Panc1 (cell line): ENCODE measurements around the gene KLF16. TPM values are rescaled to one million over a fixed set of nuclear protein-coding genes. Genes with fewer than 3 reads are reported as not detected.

Experiments used
- ATAC-seq: fragments of 200-7000 bp; cut with Tn5 transposase; 2 replicates; pipeline ENCODE4 v1.9.1; 2020; ENCODE audit warnings: mild to moderate bottlenecking, moderate library complexity
- BruUV-seq: library from RNA; stranded (reverse); fragments of 400-500 nt; replicated peaks from 2 replicates; lab custom pipeline; 2021; lab: Mats Ljungman, UMichigan
- CTCF ChIA-PET: fragments of 300-600 bp; sonication (Branson Sonifier 250); formaldehyde crosslinking; loops from one replicate; lab custom pipeline; 2022; ENCODE audit warnings: antibody characterized with exemption; lab: Charles Lee
- POLR2A ChIA-PET: fragments of 300-600 bp; sonication (Branson Sonifier 250); formaldehyde crosslinking; loops from one replicate; lab custom pipeline; 2022; ENCODE audit warnings: antibody characterized with exemption; lab: Charles Lee
- DNase-seq: peaks from one replicate; pipeline ENCODE4 v3.0.0-alpha.2; 2010; ENCODE audit warnings: low read depth, low spot score
- H3K27ac ChIP-seq: 2 replicates; pipeline ENCODE4 v1.5.1; 2011; ENCODE audit warnings: mild to moderate bottlenecking, low read length, inconsistent platforms
- H3K27me3 ChIP-seq: fragments of 200-500 bp; sonication (Bioruptor generic); 2 replicates; pipeline ENCODE4 v1.6.0; 2014; ENCODE audit warnings: low read length, inconsistent platforms; ENCODE audit not compliant: control insufficient read depth, insufficient read depth
- H3K36me3 ChIP-seq: fragments of 200-500 bp; sonication (Bioruptor generic); 2 replicates; pipeline ENCODE4 v1.5.1; 2014; ENCODE audit warnings: inconsistent platforms, mild to moderate bottlenecking, low read length, moderate library complexity; ENCODE audit not compliant: control insufficient read depth, insufficient read depth
- H3K4me1 ChIP-seq: 2 replicates; pipeline ENCODE4 v1.5.1; 2011; ENCODE audit warnings: inconsistent platforms, mild to moderate bottlenecking, low read length, moderate library complexity; ENCODE audit not compliant: control insufficient read depth, insufficient read depth
- H3K4me3 ChIP-seq, 2 experiments: 2 replicates each; pipeline ENCODE4 v1.5.1; 2011 to 2012; ENCODE audit warnings: low read depth in 2 of 2, low read length in 2 of 2, mild to moderate bottlenecking in 2 of 2, inconsistent platforms in 1 of 2, moderate library complexity in 1 of 2
- H3K9me3 ChIP-seq: fragments of 200-500 bp; sonication (Bioruptor generic); 2 replicates; pipeline ENCODE4 v1.5.1; 2014; ENCODE audit warnings: low read depth, mild to moderate bottlenecking, inconsistent platforms, low read length, moderate library complexity; ENCODE audit not compliant: control insufficient read depth, insufficient read depth
- POLR2AphosphoS5 ChIP-seq: IDR thresholded peaks from 2 replicates; pipeline ENCODE4 v1.6.1; 2012; ENCODE audit warnings: mild to moderate bottlenecking, low read depth, low read length, moderate library complexity
- REST ChIP-seq, 2 experiments: IDR thresholded peaks; 2 replicates each; pipeline ENCODE4 v1.6.1; 2011 to 2012; ENCODE audit warnings: low read depth in 2 of 2, control low read depth in 1 of 2, low read length in 1 of 2, mild to moderate bottlenecking in 1 of 2, moderate library complexity in 1 of 2; ENCODE audit not compliant: insufficient read depth in 1 of 2
- SIN3A ChIP-seq: IDR thresholded peaks from 2 replicates; pipeline ENCODE4 v1.6.1; 2012; ENCODE audit warnings: low read depth, mild to moderate bottlenecking, low read length, moderate library complexity, borderline replicate concordance; ENCODE audit not compliant: insufficient read depth
- TCF7L2 ChIP-seq: IDR thresholded peaks from 2 replicates; pipeline ENCODE4 v1.6.1; 2011; ENCODE audit warnings: mild to moderate bottlenecking, low read depth, low read length, inconsistent platforms
- in situ Hi-C: cut with HindIII; loops from 2 replicates; pipeline ENCODE4 v1.10.0; 2016; ENCODE audit warnings: low sequenced_read_pairs, low pct_unique_long_range_greater_than_20kb
- intact Hi-C: fragments of 100-400 bp; cut with micrococcal nuclease; formaldehyde crosslinking; loops from one replicate; pipeline ENCODE4 v1.10.0; 2022; ENCODE audit not compliant: unreplicated experiment
- total RNA-seq: library from RNA; stranded (reverse); gene quantifications from one replicate; pipeline ENCODE4 v1.2.1, GENCODE V29; 2021; ENCODE audit not compliant: unreplicated experiment
- TF ChIP-seq, protein P1 (sequence below): fragments of 450-650 bp; IDR thresholded peaks from 2 replicates; pipeline ENCODE4 v1.5.1; 2017; ENCODE audit warnings: mild to moderate bottlenecking

The KLF16 gene
- total RNA-seq, 1 experiment from 2014 or later = 79.3 TPM

DNA sequence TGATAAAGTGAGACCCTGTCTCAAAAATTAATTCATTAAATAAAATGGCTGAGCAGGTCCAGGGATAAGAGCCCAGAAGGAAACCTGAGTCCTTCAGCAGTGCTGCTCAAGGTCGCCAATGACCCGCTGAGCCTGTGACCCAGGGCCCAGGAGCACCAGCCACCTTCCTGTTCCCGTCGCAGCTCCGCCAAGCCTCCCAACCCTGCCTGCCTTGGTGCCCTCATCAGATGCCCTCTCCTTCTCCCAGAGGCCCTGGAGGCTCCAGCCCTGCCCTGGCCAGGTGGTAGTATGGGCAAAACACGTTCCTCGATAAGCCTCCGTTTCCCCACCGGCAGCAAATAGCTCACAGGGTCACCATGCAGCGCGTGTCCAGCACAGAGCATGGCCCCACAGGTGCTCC, 17.7 kb downstream of the KLF16 start:
- BruUV-seq = no TSS peak
- ChIA-PET POLR2A (no interaction called here), CTCF (no interaction called here)
- H3K4me1 ChIP-seq = peaks cover 43% of the 10 kb centered on the region
- intact Hi-C loops (no loop called here), in situ Hi-C loops (no loop called here)
- TF ChIP-seq, protein P1, sequence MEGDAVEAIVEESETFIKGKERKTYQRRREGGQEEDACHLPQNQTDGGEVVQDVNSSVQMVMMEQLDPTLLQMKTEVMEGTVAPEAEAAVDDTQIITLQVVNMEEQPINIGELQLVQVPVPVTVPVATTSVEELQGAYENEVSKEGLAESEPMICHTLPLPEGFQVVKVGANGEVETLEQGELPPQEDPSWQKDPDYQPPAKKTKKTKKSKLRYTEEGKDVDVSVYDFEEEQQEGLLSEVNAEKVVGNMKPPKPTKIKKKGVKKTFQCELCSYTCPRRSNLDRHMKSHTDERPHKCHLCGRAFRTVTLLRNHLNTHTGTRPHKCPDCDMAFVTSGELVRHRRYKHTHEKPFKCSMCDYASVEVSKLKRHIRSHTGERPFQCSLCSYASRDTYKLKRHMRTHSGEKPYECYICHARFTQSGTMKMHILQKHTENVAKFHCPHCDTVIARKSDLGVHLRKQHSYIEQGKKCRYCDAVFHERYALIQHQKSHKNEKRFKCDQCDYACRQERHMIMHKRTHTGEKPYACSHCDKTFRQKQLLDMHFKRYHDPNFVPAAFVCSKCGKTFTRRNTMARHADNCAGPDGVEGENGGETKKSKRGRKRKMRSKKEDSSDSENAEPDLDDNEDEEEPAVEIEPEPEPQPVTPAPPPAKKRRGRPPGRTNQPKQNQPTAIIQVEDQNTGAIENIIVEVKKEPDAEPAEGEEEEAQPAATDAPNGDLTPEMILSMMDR = no peak
- no peak for TF ChIP-seq SIN3A
- no peak for TF ChIP-seq POLR2AphosphoS5
- no peak for TF ChIP-seq REST (IDR thresholded peaks at IDR 0.05; ENCODE audit: insufficient read depth in 1 of 2, low read depth in 2 of 2, low read length in 1 of 2)
- TF ChIP-seq TCF7L2 = no peak
- no peak overlapping the region for H3K4me3 ChIP-seq
- ATAC-seq (no peak), DNase-seq (no peak)
- H3K9me3 ChIP-seq = no peaks in the 10 kb centered on the region
- H3K27ac ChIP-seq = no peak overlapping the region
- peaks cover 6% of the 10 kb centered on the region; the same call in 1 of the 2 replicates for H3K36me3 ChIP-seq
- H3K27me3 ChIP-seq = no peaks in the 10 kb centered on the region

DNA sequence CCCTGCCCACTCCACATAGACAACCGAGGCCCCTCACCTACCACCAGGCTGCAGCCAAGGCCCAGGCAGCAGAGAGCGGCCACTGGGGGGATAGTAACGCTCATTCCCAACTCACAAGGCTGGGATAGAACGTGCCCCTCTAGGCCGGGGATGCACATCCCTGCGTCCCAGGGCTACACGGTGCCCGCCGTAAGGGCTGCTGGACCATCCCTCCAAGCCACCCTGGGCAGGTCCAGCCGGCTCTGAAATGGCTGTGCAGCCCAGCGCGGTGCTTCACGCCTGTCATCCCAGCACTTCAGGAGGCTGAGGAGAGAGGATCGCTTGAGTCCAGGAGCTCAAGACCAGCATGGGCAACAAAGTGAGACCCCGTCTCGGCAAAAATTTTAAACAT, 18.3 kb downstream of the KLF16 start:
- ATAC-seq = no peak
- intact Hi-C loops = no loop called here
- POLR2A ChIA-PET = no interaction called here

GRCh38 chr19:1844513-1845124, 18.8 kb downstream of the KLF16 start:
- intact Hi-C loops = no loop called here
- Histone ChIP-seq H3K4me1 (peaks cover 50% of the 10 kb centered on the region), H3K27me3 (no peaks in the 10 kb centered on the region), H3K4me3 (no peak overlapping the region), H3K36me3 (peaks cover 6% of the 10 kb centered on the region; the same call in 1 of the 2 replicates), H3K9me3 (no peaks in the 10 kb centered on the region), H3K27ac (no peak overlapping the region)
- DNase-seq (no peak), ATAC-seq (no peak)
- no TSS peak for BruUV-seq
- ChIA-PET CTCF (no interaction called here), POLR2A (no interaction called here)
- in situ Hi-C loops = no loop called here
- TF ChIP-seq SIN3A (no peak), POLR2AphosphoS5 (no peak), REST (IDR thresholded peaks at IDR 0.05; ENCODE audit: insufficient read depth in 1 of 2, low read depth in 2 of 2, low read length in 1 of 2) (no peak), TCF7L2 (no peak)
- TF ChIP-seq, protein P1 = no peak

More for the DNA sequence above, 18.3 kb downstream of the KLF16 start:
- Histone ChIP-seq H3K27ac (no peak overlapping the region), H3K27me3 (no peaks in the 10 kb centered on the region), H3K9me3 (no peaks in the 10 kb centered on the region), H3K36me3 (peaks cover 6% of the 10 kb centered on the region; the same call in 1 of the 2 replicates), H3K4me3 (no peak overlapping the region), H3K4me1 (peaks cover 47% of the 10 kb centered on the region)
- DNase-seq = no peak
- TF ChIP-seq TCF7L2 = no peak
- CTCF ChIA-PET = no interaction called here
- BruUV-seq = no TSS peak
- in situ Hi-C loops = no loop called here
